ENCODE results near the gene OR2H2. TPM values are rescaled to one million over a fixed set of nuclear protein-coding genes. Genes with fewer than 3 reads are reported as not detected.

Gene OR2H2
- total RNA-seq, result not detected in 2 replicates

DNA sequence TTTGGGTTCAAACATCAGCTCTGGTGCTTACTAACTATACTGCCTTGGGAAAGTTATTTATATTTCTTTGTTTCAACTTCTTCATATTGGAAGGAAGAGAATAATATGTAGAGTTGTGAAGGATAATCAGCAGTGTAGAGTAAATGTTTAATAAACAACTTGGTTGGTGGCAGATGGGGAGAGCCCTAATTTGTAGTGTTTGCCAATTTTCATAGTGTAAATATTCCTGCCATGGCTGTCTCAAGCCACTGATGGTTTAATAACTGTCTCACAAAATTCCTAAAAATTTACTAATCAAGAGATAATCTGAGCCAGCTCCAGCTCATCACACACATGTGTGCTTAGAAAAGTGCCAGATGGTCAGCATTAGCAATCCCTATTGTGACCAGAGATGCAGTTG, at the start of gene OR2H2:
Gene OR2H2, plus strand, starts transcription at position 301 of the 400 bp plus-strand sequence. CDS start 2,824 bp downstream, outside the sequence.

DNA sequence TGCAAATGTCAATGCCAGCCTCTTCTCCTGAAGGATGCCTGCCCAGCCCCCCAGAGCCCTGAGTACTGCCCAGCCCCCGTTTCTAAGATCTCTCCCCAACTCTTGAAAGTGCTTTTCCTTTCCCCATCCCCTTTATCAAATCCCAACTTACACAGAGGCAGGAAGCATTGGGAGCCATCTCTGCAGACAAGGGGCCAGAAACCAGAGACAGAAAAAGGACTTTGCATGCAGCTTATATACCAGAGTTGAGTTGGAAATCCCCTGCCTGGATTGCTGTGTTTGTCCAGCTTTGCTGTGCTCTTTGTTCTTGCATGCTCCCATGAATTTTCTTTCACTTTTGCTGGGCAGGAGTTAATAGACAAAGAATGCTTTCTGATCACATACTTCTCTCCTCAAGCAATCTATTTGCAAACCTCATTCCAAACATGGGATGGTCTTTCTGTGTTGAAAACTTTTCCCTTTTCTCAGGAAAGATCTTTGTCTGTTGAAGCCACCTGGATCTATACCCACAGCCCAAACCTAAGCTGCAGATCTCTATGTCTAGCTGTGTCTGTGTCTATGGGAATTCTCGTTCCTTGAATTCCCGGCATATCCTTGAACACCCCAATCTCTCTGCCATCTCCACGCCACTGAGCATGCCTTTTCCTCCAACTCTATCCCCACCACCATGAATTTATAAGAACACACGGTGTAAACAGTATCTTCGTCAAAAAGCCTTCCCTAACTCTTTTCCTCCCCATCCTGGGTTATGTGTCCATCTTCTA, 25.2 kb upstream of the OR2H2 start, which contains the start of gene UBD:
Gene UBD, minus strand, starts transcription at position 209 of the 764 bp plus-strand sequence. Its CDS starts 31 bp downstream, at position 178.

DNA sequence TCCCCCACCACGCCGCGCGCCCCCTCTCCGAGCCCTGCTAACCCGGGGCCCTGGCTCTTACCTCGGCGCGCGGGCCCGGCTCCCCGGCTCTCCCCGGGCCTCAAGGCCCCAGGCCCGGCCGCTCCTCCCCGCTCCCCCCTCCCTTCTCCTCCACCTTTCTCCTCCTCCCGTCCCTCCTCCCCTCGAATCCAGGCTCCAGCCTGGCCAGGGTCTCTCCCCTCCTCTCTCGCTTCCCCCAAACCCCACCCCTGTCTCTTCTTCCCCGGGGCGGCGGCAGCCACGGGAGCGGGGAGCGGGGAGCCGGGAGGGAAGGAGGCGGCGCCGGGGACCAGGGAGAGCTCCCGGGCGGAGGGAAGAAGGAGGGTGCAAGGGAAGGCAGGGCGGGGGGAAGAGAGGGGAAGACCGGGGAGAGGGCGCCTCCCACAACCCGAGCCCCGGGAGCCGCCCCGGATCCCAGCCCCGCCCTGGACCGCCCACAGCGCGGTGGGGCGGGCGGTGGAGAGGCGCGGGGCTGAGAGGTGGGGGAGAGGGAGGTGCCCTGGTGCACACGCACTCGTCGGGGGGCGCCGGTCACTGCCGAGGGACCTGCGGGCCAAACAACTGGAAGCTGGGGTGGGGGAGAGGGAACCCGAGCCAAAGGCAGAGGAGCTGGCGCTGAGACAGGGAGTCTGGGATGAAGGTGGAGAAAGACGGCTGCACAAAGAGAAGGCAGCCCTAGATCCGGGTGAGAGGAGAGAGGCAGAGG, 48.0 kb downstream of the OR2H2 start, which contains the start of gene GABBR1:
Gene GABBR1, minus strand, starts transcription at position 395 of the 745 bp plus-strand sequence. CDS start 798 bp downstream, outside the sequence.

Small RNA genes within 50 kb of the gene (small RNA-seq; reads per million reads assigned to genes)
- gene SNORD32B (not detected), gene SUMO2P1 (0.09 reads per million), gene TMEM183AP1 (not detected)

Other genes with a start within 250 kb of the OR2H2 start
- not detected in 2 replicates for gene OR5V1, start 216.3 kb upstream of the OR2H2 start, total RNA-seq
- gene OR12D3, start 209.8 kb upstream of the OR2H2 start, total RNA-seq, result not detected in 2 replicates
- gene OR12D2, start 189.5 kb upstream of the OR2H2 start, total RNA-seq, result not detected in 2 replicates
- not detected in 2 replicates for gene OR12D1, start 170.2 kb upstream of the OR2H2 start, total RNA-seq
- gene OR10C1, start 145.8 kb upstream of the OR2H2 start, total RNA-seq, result not detected in 2 replicates
- under 0.01 TPM in 1 of 2 replicates, not detected in the other for gene OR11A1, start 128.1 kb upstream of the OR2H2 start, total RNA-seq
- not detected in 2 replicates for gene OR2H1, start 128.0 kb upstream of the OR2H2 start, total RNA-seq
- gene MAS1L, start 97.2 kb upstream of the OR2H2 start, total RNA-seq, result not detected in 2 replicates
- not detected in 2 replicates for gene UBD, start 25.4 kb upstream of the OR2H2 start, total RNA-seq
- gene GABBR1, start 48.1 kb downstream of the OR2H2 start, total RNA-seq, result 11.3 and 25.9 TPM in 2 replicates
- gene MOG, start 72.0 kb downstream of the OR2H2 start, total RNA-seq, result not detected in 2 replicates
- gene ZFP57, start 96.0 kb downstream of the OR2H2 start, total RNA-seq, result 1.6 TPM in 2 replicates
- gene HLA-F, start 138.3 kb downstream of the OR2H2 start, total RNA-seq, result 2.4 TPM in 2 replicates
- gene HLA-G, start 242.7 kb downstream of the OR2H2 start, total RNA-seq, result 1.8 and 4.7 TPM in 2 replicates

Data from placental epithelial cell (primary cell).